ENCODE data around the gene PLXNA4.

DNA sequence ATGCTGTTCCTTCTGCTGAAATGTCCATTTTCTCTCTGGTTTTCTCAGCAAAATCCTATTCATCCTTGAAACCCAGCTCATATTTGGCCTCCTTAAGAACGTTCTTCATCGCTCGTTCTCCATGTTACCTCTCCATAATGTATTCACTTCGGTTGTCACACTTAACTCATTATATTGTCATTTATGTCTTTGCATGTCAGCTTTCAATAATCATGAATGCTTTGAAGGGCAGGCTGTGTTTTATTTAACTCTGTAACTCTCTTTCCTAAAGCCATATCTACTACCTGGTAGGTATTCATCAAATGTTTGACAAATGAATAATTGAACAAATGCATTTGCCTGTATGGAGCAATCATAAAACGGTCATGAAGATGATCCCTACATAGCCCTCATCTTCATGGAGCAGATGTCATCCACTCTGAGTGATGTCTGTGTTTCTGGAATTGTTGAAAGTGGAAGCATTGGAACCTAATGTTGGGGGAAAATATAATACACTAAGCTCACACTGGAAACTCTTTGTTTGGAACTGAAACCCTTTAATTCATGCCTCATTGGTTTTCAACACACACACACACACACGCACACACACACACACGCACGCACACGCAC, 303.4 kb downstream of the PLXNA4 start:
- no peak for TF ChIP-seq ZNF548 (tag by site-specific recombination; IDR thresholded peaks at IDR 0.05)
- TF ChIP-seq, protein P1, sequence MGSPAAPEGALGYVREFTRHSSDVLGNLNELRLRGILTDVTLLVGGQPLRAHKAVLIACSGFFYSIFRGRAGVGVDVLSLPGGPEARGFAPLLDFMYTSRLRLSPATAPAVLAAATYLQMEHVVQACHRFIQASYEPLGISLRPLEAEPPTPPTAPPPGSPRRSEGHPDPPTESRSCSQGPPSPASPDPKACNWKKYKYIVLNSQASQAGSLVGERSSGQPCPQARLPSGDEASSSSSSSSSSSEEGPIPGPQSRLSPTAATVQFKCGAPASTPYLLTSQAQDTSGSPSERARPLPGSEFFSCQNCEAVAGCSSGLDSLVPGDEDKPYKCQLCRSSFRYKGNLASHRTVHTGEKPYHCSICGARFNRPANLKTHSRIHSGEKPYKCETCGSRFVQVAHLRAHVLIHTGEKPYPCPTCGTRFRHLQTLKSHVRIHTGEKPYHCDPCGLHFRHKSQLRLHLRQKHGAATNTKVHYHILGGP (tag by site-specific recombination; IDR thresholded peaks at IDR 0.05) = no peak
- TF ChIP-seq ZNF473 (tag by site-specific recombination; IDR thresholded peaks at IDR 0.05) = no peak
- TF ChIP-seq, protein P2, sequence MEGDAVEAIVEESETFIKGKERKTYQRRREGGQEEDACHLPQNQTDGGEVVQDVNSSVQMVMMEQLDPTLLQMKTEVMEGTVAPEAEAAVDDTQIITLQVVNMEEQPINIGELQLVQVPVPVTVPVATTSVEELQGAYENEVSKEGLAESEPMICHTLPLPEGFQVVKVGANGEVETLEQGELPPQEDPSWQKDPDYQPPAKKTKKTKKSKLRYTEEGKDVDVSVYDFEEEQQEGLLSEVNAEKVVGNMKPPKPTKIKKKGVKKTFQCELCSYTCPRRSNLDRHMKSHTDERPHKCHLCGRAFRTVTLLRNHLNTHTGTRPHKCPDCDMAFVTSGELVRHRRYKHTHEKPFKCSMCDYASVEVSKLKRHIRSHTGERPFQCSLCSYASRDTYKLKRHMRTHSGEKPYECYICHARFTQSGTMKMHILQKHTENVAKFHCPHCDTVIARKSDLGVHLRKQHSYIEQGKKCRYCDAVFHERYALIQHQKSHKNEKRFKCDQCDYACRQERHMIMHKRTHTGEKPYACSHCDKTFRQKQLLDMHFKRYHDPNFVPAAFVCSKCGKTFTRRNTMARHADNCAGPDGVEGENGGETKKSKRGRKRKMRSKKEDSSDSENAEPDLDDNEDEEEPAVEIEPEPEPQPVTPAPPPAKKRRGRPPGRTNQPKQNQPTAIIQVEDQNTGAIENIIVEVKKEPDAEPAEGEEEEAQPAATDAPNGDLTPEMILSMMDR (tag by site-specific recombination; IDR thresholded peaks at IDR 0.05) = no peak
- TF ChIP-seq, protein P3, sequence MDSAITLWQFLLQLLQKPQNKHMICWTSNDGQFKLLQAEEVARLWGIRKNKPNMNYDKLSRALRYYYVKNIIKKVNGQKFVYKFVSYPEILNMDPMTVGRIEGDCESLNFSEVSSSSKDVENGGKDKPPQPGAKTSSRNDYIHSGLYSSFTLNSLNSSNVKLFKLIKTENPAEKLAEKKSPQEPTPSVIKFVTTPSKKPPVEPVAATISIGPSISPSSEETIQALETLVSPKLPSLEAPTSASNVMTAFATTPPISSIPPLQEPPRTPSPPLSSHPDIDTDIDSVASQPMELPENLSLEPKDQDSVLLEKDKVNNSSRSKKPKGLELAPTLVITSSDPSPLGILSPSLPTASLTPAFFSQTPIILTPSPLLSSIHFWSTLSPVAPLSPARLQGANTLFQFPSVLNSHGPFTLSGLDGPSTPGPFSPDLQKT (IDR thresholded peaks at IDR 0.05; ENCODE audit: borderline replicate concordance, low read depth, low read length) = no peak
- no peak for TF ChIP-seq ZNF239 (tag by site-specific recombination; IDR thresholded peaks at IDR 0.05)
- TF ChIP-seq TCF7L2 (IDR thresholded peaks at IDR 0.05; ENCODE audit: borderline replicate concordance, low read depth, low read length) = no peak
- TF ChIP-seq, protein P4, sequence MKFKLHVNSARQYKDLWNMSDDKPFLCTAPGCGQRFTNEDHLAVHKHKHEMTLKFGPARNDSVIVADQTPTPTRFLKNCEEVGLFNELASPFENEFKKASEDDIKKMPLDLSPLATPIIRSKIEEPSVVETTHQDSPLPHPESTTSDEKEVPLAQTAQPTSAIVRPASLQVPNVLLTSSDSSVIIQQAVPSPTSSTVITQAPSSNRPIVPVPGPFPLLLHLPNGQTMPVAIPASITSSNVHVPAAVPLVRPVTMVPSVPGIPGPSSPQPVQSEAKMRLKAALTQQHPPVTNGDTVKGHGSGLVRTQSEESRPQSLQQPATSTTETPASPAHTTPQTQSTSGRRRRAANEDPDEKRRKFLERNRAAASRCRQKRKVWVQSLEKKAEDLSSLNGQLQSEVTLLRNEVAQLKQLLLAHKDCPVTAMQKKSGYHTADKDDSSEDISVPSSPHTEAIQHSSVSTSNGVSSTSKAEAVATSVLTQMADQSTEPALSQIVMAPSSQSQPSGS (tag by site-specific recombination; IDR thresholded peaks at IDR 0.05; ENCODE audit: low read depth) = no peak
- no peak for TF ChIP-seq ZBTB7A (tag by site-specific recombination; IDR thresholded peaks at IDR 0.05; ENCODE audit: low read depth)
- no peak for TF ChIP-seq ZNF37A (tag by site-specific recombination; IDR thresholded peaks at IDR 0.05)

All from HEK293 (cell line).